ENCODE measurements around the gene ELF2. TPM values are rescaled to one million over a fixed set of nuclear protein-coding genes. Genes with fewer than 3 reads are reported as not detected.

ELF2 gene
- total and polyA plus RNA-seq, 9 donors, result 28.8 to 66.8 (median 51.1) TPM

- H3K4me1 ChIP-seq (ENCODE audit: insufficient read depth), result no peaks in the 10 kb centered on the region
- no peak overlapping the region for H3K27ac ChIP-seq
- no peaks in the 10 kb centered on the region for H3K27me3 ChIP-seq
- no peaks in the 10 kb centered on the region for H3K9me3 ChIP-seq
- no peak overlapping the region for H3K4me3 ChIP-seq
- intact Hi-C loops (cut with DNase I), result no loop called here
- H3K36me3 ChIP-seq, result no peaks in the 10 kb centered on the region
- 73 to 78% (median 76%) methylated on average over 2 of the region's 2 CpGs for WGBS, 3 donors
- TF ChIP-seq POLR2A (IDR thresholded peaks at IDR 0.05), result no peak
- no peak for DNase-seq
Measured at GRCh38 chr4:139191373-139191772, 14.4 kb upstream of the ELF2 start.

- no peaks in the 10 kb centered on the region for H3K9me3 ChIP-seq
- intact Hi-C loops (cut with DNase I), result no loop called here
- H3K4me1 ChIP-seq (ENCODE audit: insufficient read depth), result no peaks in the 10 kb centered on the region
- TF ChIP-seq POLR2A (IDR thresholded peaks at IDR 0.05) (no peak), EP300 (IDR thresholded peaks at IDR 0.05) (no peak)
- no peak overlapping the region for H3K27ac ChIP-seq
- H3K4me3 ChIP-seq, result no peak overlapping the region
- 87 to 90% (median 88%) methylated on average over 7 of the region's 7 CpGs for WGBS, 3 donors
- no peak for DNase-seq
- no peaks in the 10 kb centered on the region for H3K36me3 ChIP-seq
- no peaks in the 10 kb centered on the region for H3K27me3 ChIP-seq
Measured at GRCh38 chr4:139189972-139190371, 13.0 kb upstream of the ELF2 start.

GRCh38 chr4:139189417-139189749, 12.4 kb upstream of the ELF2 start:
- H3K36me3 ChIP-seq, result no peaks in the 10 kb centered on the region
- H3K4me3 ChIP-seq, result no peak overlapping the region
- no peaks in the 10 kb centered on the region for H3K27me3 ChIP-seq
- intact Hi-C loops (cut with DNase I), result no loop called here
- 91 to 96% (median 91%) methylated on average over 2 of the region's 2 CpGs for WGBS, 3 donors
- no peak overlapping the region for H3K27ac ChIP-seq
- no peak for DNase-seq
- no peaks in the 10 kb centered on the region for H3K9me3 ChIP-seq
- H3K4me1 ChIP-seq (ENCODE audit: insufficient read depth), result no peaks in the 10 kb centered on the region
- TF ChIP-seq POLR2A (IDR thresholded peaks at IDR 0.05), result no peak
- no peak for TF ChIP-seq EP300 (IDR thresholded peaks at IDR 0.05)
- no peak for TF ChIP-seq CTCF (IDR thresholded peaks at IDR 0.05)

- intact Hi-C loops (cut with DNase I), result no loop called here
- WGBS, 3 donors, result 47 to 59% (median 47%) methylated on average over 9 of the region's 9 CpGs
Measured at GRCh38 chr4:139188648-139189416, 11.8 kb upstream of the ELF2 start.

GRCh38 chr4:139184129-139184528, 7.1 kb upstream of the ELF2 start:
- H3K4me3 ChIP-seq, result no peak overlapping the region
- H3K36me3 ChIP-seq, result no peaks in the 10 kb centered on the region
- TF ChIP-seq POLR2A (IDR thresholded peaks at IDR 0.05), result no peak
- TF ChIP-seq CTCF (IDR thresholded peaks at IDR 0.05), result no peak
- TF ChIP-seq EP300 (IDR thresholded peaks at IDR 0.05), result no peak
- H3K27ac ChIP-seq, result no peak overlapping the region
- no peaks in the 10 kb centered on the region for H3K9me3 ChIP-seq
- intact Hi-C loops (cut with DNase I), result no loop called here
- no peaks in the 10 kb centered on the region for H3K27me3 ChIP-seq
- no peaks in the 10 kb centered on the region for H3K4me1 ChIP-seq (ENCODE audit: insufficient read depth)
- no peak for DNase-seq

More at GRCh38 chr4:139188648-139189416, 11.8 kb upstream of the ELF2 start:
- Histone ChIP-seq H3K9me3 (no peaks in the 10 kb centered on the region), H3K27me3 (no peaks in the 10 kb centered on the region), H3K4me1 (ENCODE audit: insufficient read depth) (no peaks in the 10 kb centered on the region), H3K36me3 (no peaks in the 10 kb centered on the region), H3K4me3 (no peak overlapping the region), H3K27ac (no peak overlapping the region)
- TF ChIP-seq POLR2A (IDR thresholded peaks at IDR 0.05) (no peak), CTCF (IDR thresholded peaks at IDR 0.05) (no peak), EP300 (IDR thresholded peaks at IDR 0.05) (no peak)
- DNase-seq, result no peak
